Lower lobe of right lung (tissue), 2 donors: ENCODE measurements around the gene PPP1R11. TPM values are rescaled to one million over a fixed set of nuclear protein-coding genes. Genes with fewer than 3 reads are reported as not detected.
"Not testable (repeated sequence)": the region's sequence is repeated elsewhere in the genome, so short reads cannot be mapped to it uniquely, and the experiment has no call there.

Source experiments
- ATAC-seq, 2 donors: fragments of 200-7000 bp; cut with Tn5 transposase; one replicate each; pipeline ENCODE4 v1.9.1; 2020 to 2022; ENCODE audit warnings: mild to moderate bottlenecking in 2 of 2, moderate library complexity in 2 of 2
- DNase-seq: peaks from one replicate; pipeline ENCODE4 v3.0.0-alpha.2; 2020
- H3K27ac ChIP-seq: fragments of 200-600 bp; one replicate; pipeline ENCODE4 v1.8.0; 2022
- H3K27me3 ChIP-seq: fragments of 200-600 bp; one replicate; pipeline ENCODE4 v1.8.0; 2022; ENCODE audit warnings: low read depth
- H3K36me3 ChIP-seq: fragments of 200-600 bp; one replicate; pipeline ENCODE4 v1.8.0; 2022; ENCODE audit warnings: mild to moderate bottlenecking
- H3K4me1 ChIP-seq: fragments of 200-600 bp; one replicate; pipeline ENCODE4 v1.8.0; 2022
- H3K4me3 ChIP-seq: fragments of 200-600 bp; one replicate; pipeline ENCODE4 v1.8.0; 2022; ENCODE audit warnings: mild to moderate bottlenecking
- H3K9me3 ChIP-seq: fragments of 200-600 bp; one replicate; pipeline ENCODE4 v1.8.0; 2022
- intact Hi-C: fragments of 100-400 bp; cut with DNase I; formaldehyde crosslinking; loops from one replicate; pipeline ENCODE4 v1.11.0; 2022
- long read RNA-seq: library from polyadenylated mRNA; unstranded; transcript quantifications from one replicate; pipeline ENCODE4 v2.0.0, GENCODE V29; 2021
- total RNA-seq: library from RNA; stranded (reverse); fragmentation: NEBNext Ultra II Directional; extraction: Animal tissue kit (Norgen Biotek cat#: 25700); gene quantifications from one replicate; pipeline ENCODE4 v1.2.1, GENCODE V29; 2021
- TF ChIP-seq, protein P1 (sequence below): fragments of 200-600 bp; IDR thresholded peaks from one replicate; pipeline ENCODE4 v1.8.0; 2022; ENCODE audit warnings: antibody characterized with exemption, mild to moderate bottlenecking
- donor health status: DM: no; HTN: yes; CAD: no; lungs with severe emphysema.

Gene PPP1R11, protein sequence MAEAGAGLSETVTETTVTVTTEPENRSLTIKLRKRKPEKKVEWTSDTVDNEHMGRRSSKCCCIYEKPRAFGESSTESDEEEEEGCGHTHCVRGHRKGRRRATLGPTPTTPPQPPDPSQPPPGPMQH
- 65.7 TPM for total RNA-seq
- long read RNA-seq, transcript PPP1R11-205 (3 exons, 1,731 nt), result major isoform, 119 of 131 reads
- long read RNA-seq, partial matches to known transcripts, result 0 of 131 reads
- long read RNA-seq, other reads (novel, unspliced or antisense), result 9 of 131 reads

DNA sequence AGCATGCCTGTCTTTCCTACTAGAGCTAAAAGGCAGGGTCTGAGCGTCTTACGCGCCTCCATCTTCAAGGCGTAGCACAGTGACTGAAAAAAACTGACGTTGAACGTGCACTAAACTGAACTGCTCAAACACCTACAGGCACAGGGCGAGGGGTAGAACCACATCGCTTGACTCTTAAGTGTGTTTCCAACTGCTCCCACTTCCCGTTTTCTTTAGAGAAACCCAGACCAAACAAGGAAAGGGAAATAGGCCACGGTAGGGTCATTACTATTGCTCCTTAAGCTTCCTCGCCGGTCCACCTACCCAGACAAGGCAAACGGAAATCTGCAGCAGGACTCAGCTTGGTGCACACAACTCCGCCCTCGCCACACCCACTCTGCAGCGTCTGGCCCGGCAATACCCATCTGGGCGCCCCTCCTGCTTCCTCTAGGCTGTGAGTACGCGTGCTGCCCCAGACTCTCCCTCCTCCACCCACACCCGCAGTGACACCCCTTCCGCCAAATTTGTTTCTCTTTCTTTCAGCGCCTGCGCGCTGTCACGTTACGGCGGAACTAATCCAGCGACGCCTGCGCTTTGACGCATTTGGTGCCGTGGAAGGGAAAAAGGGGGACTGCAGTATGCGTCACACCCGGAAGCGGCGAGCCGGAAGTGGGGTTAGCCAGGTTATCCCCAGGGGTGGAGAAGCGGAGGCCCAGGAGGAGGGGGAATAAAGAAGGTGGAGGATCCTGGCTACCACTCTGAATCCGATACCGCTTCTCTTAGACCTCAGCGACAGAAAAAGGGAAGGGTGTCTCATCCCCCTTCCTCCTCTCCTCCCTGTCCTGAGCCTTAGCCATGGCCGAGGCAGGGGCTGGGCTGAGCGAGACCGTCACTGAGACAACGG, at the start of gene PPP1R11:
TSS of gene PPP1R11 (plus strand) at position 622 of the 883 bp plus-strand sequence. CDS start at position 835, 213 bp downstream.
- Histone ChIP-seq H3K36me3 (peaks cover 40% of the 10 kb centered on the region), H3K4me1 (peaks cover 48% of the 10 kb centered on the region), H3K27me3 (peaks cover 1% of the 10 kb centered on the region), H3K27ac (peak within 1 kb of the TSS; percentile 91), H3K4me3 (peak within 1 kb of the TSS; percentile 84), H3K9me3 (no peaks in the 10 kb centered on the region)
- intact Hi-C loops, result no loop called here
- ATAC-seq, result peak; percentile 99
- DNase-seq, result peak; percentile 99
- TF ChIP-seq, protein P1, sequence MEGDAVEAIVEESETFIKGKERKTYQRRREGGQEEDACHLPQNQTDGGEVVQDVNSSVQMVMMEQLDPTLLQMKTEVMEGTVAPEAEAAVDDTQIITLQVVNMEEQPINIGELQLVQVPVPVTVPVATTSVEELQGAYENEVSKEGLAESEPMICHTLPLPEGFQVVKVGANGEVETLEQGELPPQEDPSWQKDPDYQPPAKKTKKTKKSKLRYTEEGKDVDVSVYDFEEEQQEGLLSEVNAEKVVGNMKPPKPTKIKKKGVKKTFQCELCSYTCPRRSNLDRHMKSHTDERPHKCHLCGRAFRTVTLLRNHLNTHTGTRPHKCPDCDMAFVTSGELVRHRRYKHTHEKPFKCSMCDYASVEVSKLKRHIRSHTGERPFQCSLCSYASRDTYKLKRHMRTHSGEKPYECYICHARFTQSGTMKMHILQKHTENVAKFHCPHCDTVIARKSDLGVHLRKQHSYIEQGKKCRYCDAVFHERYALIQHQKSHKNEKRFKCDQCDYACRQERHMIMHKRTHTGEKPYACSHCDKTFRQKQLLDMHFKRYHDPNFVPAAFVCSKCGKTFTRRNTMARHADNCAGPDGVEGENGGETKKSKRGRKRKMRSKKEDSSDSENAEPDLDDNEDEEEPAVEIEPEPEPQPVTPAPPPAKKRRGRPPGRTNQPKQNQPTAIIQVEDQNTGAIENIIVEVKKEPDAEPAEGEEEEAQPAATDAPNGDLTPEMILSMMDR, result peak; percentile 5

DNA sequence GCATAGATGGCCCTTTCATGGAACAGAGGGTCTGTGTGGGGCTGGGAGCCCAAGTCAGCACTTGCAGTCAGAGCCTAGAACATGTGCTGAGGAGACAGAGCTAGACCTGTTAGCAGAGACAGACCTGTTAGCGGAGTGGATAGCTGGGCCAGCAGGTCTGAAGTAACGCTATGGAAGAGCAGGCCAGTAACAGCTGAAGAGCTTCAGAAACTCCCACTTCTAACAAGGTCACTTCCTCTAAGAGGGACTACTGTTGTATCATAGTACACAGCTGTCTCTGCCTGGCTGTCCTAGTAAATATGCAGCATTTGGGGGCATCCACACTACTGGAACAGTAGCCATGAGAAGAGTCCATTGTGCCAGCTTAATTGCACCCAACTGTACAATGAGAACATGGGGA, 47.2 kb upstream of the PPP1R11 start:
- intact Hi-C loops, result no loop called here
- H3K27ac ChIP-seq, result no peak overlapping the region
- H3K36me3 ChIP-seq, result no peaks in the 10 kb centered on the region

DNA sequence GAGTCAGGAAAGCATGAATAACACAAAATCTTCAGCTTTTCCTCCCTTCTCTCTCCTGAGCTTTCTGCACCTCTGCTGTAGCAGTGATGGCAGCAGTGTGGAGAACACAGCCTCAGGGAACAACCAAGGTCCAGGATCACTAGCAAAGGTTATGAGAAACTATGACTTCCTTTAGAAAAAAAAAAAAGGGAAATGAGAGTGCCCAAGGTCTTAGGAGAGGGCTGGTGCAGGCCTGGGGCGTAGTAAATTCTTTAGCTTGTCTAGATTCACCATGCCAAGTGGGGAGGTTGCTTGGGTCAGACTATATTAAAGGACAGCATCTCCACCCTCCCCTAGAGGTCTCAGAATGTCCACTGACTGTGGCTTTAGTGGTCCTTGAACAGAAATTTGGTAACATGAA, 46.4 kb upstream of the PPP1R11 start:
- H3K9me3 ChIP-seq, result no peaks in the 10 kb centered on the region
- ATAC-seq (no peak), DNase-seq (no peak)
- no peaks in the 10 kb centered on the region for H3K36me3 ChIP-seq
- intact Hi-C loops, result no loop called here
- H3K27me3 ChIP-seq, result no peaks in the 10 kb centered on the region
- H3K4me1 ChIP-seq, result no peaks in the 10 kb centered on the region
- no peak overlapping the region for H3K27ac ChIP-seq
- TF ChIP-seq, protein P1, result no peak
- H3K4me3 ChIP-seq, result no peak overlapping the region

More for the DNA sequence above, 47.2 kb upstream of the PPP1R11 start:
- Histone ChIP-seq H3K9me3 (no peaks in the 10 kb centered on the region), H3K4me1 (no peaks in the 10 kb centered on the region), H3K27me3 (no peaks in the 10 kb centered on the region), H3K4me3 (no peak overlapping the region)
- ATAC-seq, result peak; percentile 37 to 48
- DNase-seq, result no peak
- TF ChIP-seq, protein P1, result no peak

DNA sequence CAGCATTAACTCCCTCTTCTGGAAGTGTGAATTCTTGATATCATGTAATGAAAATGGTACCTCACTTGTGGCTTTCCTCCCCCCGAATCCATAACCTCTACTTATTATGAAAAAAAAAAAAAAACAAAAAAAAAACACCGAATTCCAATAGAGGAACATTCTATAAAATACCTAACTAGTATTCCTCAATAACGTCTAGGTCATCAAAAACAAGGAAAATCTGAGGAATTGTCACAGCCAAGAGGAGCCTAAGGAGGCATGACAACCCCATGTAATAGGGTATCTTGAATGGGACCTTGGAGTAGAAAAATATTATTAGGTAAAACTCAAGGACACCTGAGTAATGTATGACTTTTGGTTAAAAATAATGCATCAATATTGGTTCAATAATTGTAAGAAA, 44.8 kb upstream of the PPP1R11 start:
- DNase-seq (no peak), ATAC-seq (no peak)
- Histone ChIP-seq H3K4me3 (no peak overlapping the region), H3K27me3 (no peaks in the 10 kb centered on the region), H3K36me3 (no peaks in the 10 kb centered on the region), H3K27ac (no peak overlapping the region), H3K4me1 (no peaks in the 10 kb centered on the region), H3K9me3 (no peaks in the 10 kb centered on the region)
- TF ChIP-seq, protein P1, result no peak
- intact Hi-C loops, result no loop called here

DNA sequence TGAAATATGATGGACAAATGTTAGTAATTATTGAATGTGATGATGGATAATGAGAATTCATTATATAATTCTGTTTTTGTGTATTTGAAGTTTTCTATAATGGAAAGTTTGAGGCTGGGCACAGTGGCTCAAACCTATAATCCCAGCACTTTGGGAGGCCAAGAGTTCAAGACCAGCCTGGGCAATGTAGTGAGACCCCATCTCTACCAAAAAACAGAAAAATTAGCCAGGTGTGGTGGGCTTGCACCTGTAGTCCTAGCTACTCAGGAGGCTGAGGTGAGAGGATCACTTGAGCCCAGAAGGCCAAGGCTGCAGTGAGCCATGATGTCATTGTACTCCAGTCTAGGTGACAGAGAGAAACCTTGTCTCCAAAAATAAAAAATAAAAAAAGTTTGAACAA, 44.3 kb upstream of the PPP1R11 start:
- H3K27me3 ChIP-seq, H3K27ac ChIP-seq, H3K36me3 ChIP-seq, H3K9me3 ChIP-seq, H3K4me1 ChIP-seq, H3K4me3 ChIP-seq, ATAC-seq, DNase-seq, intact Hi-C loops: not testable (repeated sequence)

DNA sequence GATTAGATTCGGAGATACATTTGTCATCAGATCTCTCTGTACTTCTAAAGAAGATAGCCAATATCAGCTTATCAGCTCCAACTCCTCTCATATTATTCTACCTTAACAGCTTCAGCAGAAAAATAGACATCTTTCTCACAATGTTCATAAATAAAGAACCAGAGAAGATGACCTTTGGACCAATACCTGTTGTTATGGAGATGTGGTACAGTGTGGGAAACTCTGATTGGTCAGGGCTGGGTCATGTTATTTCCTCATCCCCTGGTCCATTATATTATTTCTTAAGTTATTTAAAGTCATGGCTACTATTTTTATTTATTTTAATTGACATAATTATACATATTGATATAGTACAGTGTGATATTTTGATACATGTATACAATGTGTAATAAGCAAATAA, 41.8 kb upstream of the PPP1R11 start:
- DNase-seq (no peak), ATAC-seq (no peak)
- intact Hi-C loops, result no loop called here
- H3K9me3 ChIP-seq, result no peaks in the 10 kb centered on the region
- no peaks in the 10 kb centered on the region for H3K4me1 ChIP-seq
- H3K27me3 ChIP-seq, result no peaks in the 10 kb centered on the region
- no peak overlapping the region for H3K27ac ChIP-seq
- TF ChIP-seq, protein P1, result no peak
- no peak overlapping the region for H3K4me3 ChIP-seq
- H3K36me3 ChIP-seq, result no peaks in the 10 kb centered on the region
